ENCODE data around the gene SPECC1. TPM values are rescaled to one million over a fixed set of nuclear protein-coding genes. Genes with fewer than 3 reads are reported as not detected.

Gene SPECC1
- total and polyA plus RNA-seq, 2 of the 13 experiments (the other 11 are each of a cell fraction or from before 2014, with no cell fraction given): 2.3 to 6.9 TPM

GRCh38 chr17:20226814-20227482 is 217.8 kb downstream of the SPECC1 start:
- H3K9ac ChIP-seq (ENCODE audit: insufficient read depth, low read depth, low read length): no peak overlapping the region
- BruUV-seq (replicated peaks): no TSS peak
- CTCF ChIA-PET (ENCODE audit: low intra/inter-chr PET ratio, low total read pairs): interaction anchor here (0.7 to 2.2 kb wide), 3 partner anchors 91 to 105 kb away, joined by 3 to 28 read pairs (median 12); no protein-coding TSS in a partner anchor
- H3K4me3 ChIP-seq (replicated peaks in 1 of 3; ENCODE audit: insufficient read depth in 1 of 3, low read depth in 2 of 3, low read length in 3 of 3): no peak overlapping the region
- ATAC-seq: peak; percentile 100
- H3K9me3 ChIP-seq (ENCODE audit: low read length): no peaks in the 10 kb centered on the region
- no peak overlapping the region for H3K4me2 ChIP-seq (ENCODE audit: low read depth, low read length)
- POLR2A ChIA-PET: no interaction called here
- 36% methylated on average over 7 of the region's 8 CpGs for whole genome bisulfite sequencing (ENCODE audit: low lambda C conversion rate)
- H3K79me2 ChIP-seq (ENCODE audit: insufficient read depth, low read length): no peaks in the 10 kb centered on the region
- H3K27ac ChIP-seq (ENCODE audit: extremely low read length, insufficient read depth, low read length): no peak overlapping the region
- peak; percentile 43 for FAIRE-seq
- no peaks in the 10 kb centered on the region for H3K27me3 ChIP-seq (ENCODE audit: control insufficient read depth in 1 of 2, insufficient read depth in 2 of 2, low read length in 2 of 2)
- no peaks in the 10 kb centered on the region for H3K36me3 ChIP-seq (replicated peaks in 1 of 2; ENCODE audit: control insufficient read depth in 1 of 2, insufficient read depth in 2 of 2, low read length in 2 of 2)
- DNase-seq (ENCODE audit: low spot score): peak; percentile 50
- H4K20me1 ChIP-seq (ENCODE audit: insufficient read depth, low read length): no peaks in the 10 kb centered on the region
- H2AFZ ChIP-seq (ENCODE audit: low read length): no peak overlapping the region
- no peaks in the 10 kb centered on the region for H3K4me1 ChIP-seq (ENCODE audit: insufficient read depth, low read length)
- intact Hi-C loops (cut with micrococcal nuclease; ENCODE audit: unreplicated experiment): loop anchor here (2.0 kb wide), 2 partner anchors 94 to 106 kb away; no protein-coding TSS in a partner anchor
- in situ Hi-C loops (cut with HindIII; ENCODE audit: extremely low pct_ligation_motif_present, low pct_unique_long_range_greater_than_20kb): loop anchor here (10.0 kb wide), 2 partner anchors 88 to 102 kb away; no protein-coding TSS in a partner anchor
- TF ChIP-seq ERF (CRISPR knock-in tag; IDR thresholded peaks at IDR 0.05) (no peak), KDM2A (CRISPR knock-in tag; IDR thresholded peaks at IDR 0.05; ENCODE audit: borderline replicate concordance, low read depth) (peak; percentile 20; the same call in 1 of the 2 replicates), HMGXB4 (CRISPR knock-in tag; IDR thresholded peaks at IDR 0.05; ENCODE audit: borderline replicate concordance in 1 of 2, low read depth in 1 of 2) (peak in 1 of 2 experiments; percentile 50; a peak in 2 of 4 replicates), ZNF281 (CRISPR knock-in tag; IDR thresholded peaks at IDR 0.05; ENCODE audit: borderline replicate concordance) (peak; percentile 64; the same call in 1 of the 2 replicates), IRF2 (CRISPR knock-in tag; IDR thresholded peaks at IDR 0.05) (peak; percentile 34; the same call in 1 of the 2 replicates), SMC3 (IDR thresholded peaks at IDR 0.05; ENCODE audit: low read length) (peak; percentile 80), ZBTB21 (CRISPR knock-in tag; IDR thresholded peaks at IDR 0.05) (no peak), CC2D1A (CRISPR knock-in tag; IDR thresholded peaks at IDR 0.05) (no peak), THRA (CRISPR knock-in tag; IDR thresholded peaks at IDR 0.05; ENCODE audit: borderline replicate concordance) (peak; percentile 44; the same call in 1 of the 2 replicates), NFKB2 (CRISPR knock-in tag; IDR thresholded peaks at IDR 0.05; ENCODE audit: borderline replicate concordance) (peak; percentile 35; the same call in 1 of the 2 replicates), RORA (CRISPR knock-in tag; IDR thresholded peaks at IDR 0.05) (no peak), PATZ1 (CRISPR knock-in tag; IDR thresholded peaks at IDR 0.05) (peak; percentile 50; the same call in 1 of the 2 replicates), IKZF1 (IDR thresholded peaks at IDR 0.05) (no peak)
